HG02852 (cell line): ENCODE measurements around the gene GLT1D1.
"Not testable (repeated sequence)": the region's sequence is repeated elsewhere in the genome, so short reads cannot be mapped to it uniquely, and the experiment has no call there.

Experiments used
- ATAC-seq: cut with Tn5 transposase; IDR thresholded peaks from one replicate; pipeline ENCODE4 v1.9.1; 2021; ENCODE audit warnings: mild to moderate bottlenecking, moderate library complexity; ENCODE audit not compliant: unreplicated experiment

The GLT1D1 gene

GRCh38 chr12:128852885-128853599 is at the start of gene GLT1D1:
Gene GLT1D1 (plus strand): TSS chr12:128853478. CDS start chr12:128853582, 104 bp downstream.
- no peak for ATAC-seq

GRCh38 chr12:128803788-128804187 is 49.5 kb upstream of the GLT1D1 start:
- no peak for ATAC-seq

GRCh38 chr12:128804762-128805161 is 48.5 kb upstream of the GLT1D1 start:
- ATAC-seq, result no peak

GRCh38 chr12:128805406-128805805 is 47.9 kb upstream of the GLT1D1 start:
- ATAC-seq, result not testable (repeated sequence)

- ATAC-seq, result no peak
Observed at GRCh38 chr12:128806573-128806972, 46.7 kb upstream of the GLT1D1 start.

GRCh38 chr12:128807161-128807724 is 46.0 kb upstream of the GLT1D1 start:
- no peak for ATAC-seq

- no peak for ATAC-seq
Observed at GRCh38 chr12:128808651-128809050, 44.6 kb upstream of the GLT1D1 start.

GRCh38 chr12:128810182-128811127 is 42.8 kb upstream of the GLT1D1 start:
- ATAC-seq, result peak; percentile 78

GRCh38 chr12:128811806-128812205 is 41.5 kb upstream of the GLT1D1 start:
- ATAC-seq, result no peak

- ATAC-seq, result no peak
Observed at GRCh38 chr12:128813392-128813791, 39.9 kb upstream of the GLT1D1 start.

- no peak for ATAC-seq
Observed at GRCh38 chr12:128813883-128814282, 39.4 kb upstream of the GLT1D1 start.

GRCh38 chr12:128814411-128815261 is 38.6 kb upstream of the GLT1D1 start:
- no peak for ATAC-seq

GRCh38 chr12:128815779-128816642 is 37.3 kb upstream of the GLT1D1 start:
- no peak for ATAC-seq

GRCh38 chr12:128816643-128816920 is 36.7 kb upstream of the GLT1D1 start:
- no peak for ATAC-seq

- ATAC-seq, result peak; percentile 30
Observed at GRCh38 chr12:128817111-128818015, 35.9 kb upstream of the GLT1D1 start.

- peak; percentile 36 for ATAC-seq
Observed at GRCh38 chr12:128818065-128819022, 34.9 kb upstream of the GLT1D1 start.

GRCh38 chr12:128819293-128820144 is 33.8 kb upstream of the GLT1D1 start:
- no peak for ATAC-seq
